ENCODE results near the gene MYH11. TPM values are rescaled to one million over a fixed set of nuclear protein-coding genes. Genes with fewer than 3 reads are reported as not detected.

Gene MYH11
- total RNA-seq, 1 donor: under 0.01 TPM

DNA sequence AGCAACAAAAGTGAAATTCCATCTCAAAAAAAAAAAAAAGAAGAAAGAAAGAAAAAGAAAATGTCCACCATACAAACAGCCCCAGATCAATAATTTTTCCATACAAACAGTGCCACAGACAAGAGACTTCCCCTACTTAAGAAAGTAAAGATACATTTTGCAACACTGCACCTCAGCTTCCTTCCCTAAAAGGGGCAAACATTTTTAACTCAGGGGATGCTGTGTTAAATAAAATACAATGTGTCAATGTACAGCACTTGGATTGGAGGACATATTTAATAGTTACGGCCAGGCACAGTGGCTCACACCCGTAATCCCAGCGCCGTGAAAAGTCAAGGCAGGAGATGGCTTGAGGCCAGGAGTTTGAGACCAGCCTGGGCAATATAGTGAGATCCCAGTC lies 22.3 kb downstream of the MYH11 start:
- no peak overlapping the region for H3K4me3 ChIP-seq (ENCODE audit: low read depth, low read length)
- TF ChIP-seq, protein P1, sequence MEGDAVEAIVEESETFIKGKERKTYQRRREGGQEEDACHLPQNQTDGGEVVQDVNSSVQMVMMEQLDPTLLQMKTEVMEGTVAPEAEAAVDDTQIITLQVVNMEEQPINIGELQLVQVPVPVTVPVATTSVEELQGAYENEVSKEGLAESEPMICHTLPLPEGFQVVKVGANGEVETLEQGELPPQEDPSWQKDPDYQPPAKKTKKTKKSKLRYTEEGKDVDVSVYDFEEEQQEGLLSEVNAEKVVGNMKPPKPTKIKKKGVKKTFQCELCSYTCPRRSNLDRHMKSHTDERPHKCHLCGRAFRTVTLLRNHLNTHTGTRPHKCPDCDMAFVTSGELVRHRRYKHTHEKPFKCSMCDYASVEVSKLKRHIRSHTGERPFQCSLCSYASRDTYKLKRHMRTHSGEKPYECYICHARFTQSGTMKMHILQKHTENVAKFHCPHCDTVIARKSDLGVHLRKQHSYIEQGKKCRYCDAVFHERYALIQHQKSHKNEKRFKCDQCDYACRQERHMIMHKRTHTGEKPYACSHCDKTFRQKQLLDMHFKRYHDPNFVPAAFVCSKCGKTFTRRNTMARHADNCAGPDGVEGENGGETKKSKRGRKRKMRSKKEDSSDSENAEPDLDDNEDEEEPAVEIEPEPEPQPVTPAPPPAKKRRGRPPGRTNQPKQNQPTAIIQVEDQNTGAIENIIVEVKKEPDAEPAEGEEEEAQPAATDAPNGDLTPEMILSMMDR (IDR thresholded peaks at IDR 0.05; ENCODE audit: insufficient read depth, low read depth, low read length): no peak
- DNase-seq (ENCODE audit: low read depth): no peak

DNA sequence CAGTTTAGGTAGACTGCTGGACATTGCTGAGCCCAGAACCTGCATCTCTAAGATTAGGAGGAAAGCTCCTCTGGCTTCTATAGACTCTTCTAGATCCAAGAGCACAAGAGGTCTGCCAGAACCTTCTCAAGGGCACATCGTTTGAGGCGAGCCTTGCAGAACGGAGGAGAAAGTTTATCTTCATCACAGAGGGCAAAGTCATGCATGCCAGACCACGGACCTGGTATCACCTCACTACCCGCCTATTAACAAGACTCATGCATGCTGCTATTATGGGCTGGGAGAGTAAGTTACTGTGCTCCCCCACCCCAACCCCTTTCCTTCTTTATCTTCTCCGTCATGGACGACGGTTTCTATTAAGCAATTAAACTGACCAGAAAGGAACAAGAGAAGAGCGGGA lies 23.3 kb downstream of the MYH11 start:
- no peak overlapping the region for H3K4me3 ChIP-seq (ENCODE audit: low read depth, low read length)
- TF ChIP-seq, protein P1 (IDR thresholded peaks at IDR 0.05; ENCODE audit: insufficient read depth, low read depth, low read length): no peak
- no peak for DNase-seq (ENCODE audit: low read depth)

DNA sequence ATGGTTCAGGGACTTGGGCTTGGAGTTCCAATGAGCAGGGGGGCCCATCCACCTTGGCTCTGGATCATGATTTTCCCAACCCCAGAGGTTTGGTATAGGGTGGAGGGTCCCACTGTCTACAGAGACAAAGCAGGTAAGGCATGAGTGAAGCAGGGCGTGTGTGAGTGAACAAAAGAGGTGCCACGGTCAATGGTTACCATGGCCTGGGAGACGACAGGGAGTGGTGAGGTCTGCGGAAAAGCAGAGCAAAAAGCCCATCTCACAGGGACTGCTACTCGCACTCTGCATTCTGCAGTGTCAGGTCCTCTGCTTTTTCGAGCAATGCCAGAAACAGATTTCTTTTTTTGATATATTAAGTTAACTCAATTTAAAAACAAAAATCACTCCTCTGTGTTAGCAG lies 24.6 kb downstream of the MYH11 start:
- TF ChIP-seq, protein P1 (IDR thresholded peaks at IDR 0.05; ENCODE audit: insufficient read depth, low read depth, low read length): no peak
- DNase-seq (ENCODE audit: low read depth): no peak
- no peak overlapping the region for H3K4me3 ChIP-seq (ENCODE audit: low read depth, low read length)

DNA sequence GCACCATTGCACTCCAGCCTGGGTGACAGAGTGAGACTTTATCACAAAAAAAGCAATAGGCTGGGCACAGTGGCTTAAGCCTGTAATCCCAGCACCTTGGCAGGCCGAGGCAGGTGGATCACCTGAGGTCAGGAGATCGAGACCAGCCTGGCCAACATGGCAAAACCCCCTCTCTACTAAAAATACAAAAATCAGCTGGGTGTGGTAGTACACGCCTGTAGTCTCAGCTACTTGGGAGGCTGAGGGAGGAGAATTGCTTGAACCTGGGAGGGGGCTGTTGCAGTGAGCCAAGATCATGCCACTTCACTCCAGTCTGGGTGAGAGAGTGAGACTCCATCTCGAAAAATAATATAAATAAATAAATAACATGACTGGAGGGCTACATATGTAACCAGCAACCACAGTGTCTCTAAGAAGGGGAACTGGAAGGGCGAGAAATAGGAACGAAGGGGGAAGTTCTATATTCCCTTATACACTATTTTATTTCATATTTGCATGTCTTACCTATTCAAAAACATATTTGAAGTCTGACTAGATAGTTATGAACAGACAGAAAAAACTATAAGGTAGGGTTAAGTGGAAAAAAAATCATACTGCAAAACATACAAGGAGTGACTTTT lies 25.9 kb downstream of the MYH11 start:
- TF ChIP-seq, protein P1 (IDR thresholded peaks at IDR 0.05; ENCODE audit: insufficient read depth, low read depth, low read length): no peak
- no peak for DNase-seq (ENCODE audit: low read depth)

DNA sequence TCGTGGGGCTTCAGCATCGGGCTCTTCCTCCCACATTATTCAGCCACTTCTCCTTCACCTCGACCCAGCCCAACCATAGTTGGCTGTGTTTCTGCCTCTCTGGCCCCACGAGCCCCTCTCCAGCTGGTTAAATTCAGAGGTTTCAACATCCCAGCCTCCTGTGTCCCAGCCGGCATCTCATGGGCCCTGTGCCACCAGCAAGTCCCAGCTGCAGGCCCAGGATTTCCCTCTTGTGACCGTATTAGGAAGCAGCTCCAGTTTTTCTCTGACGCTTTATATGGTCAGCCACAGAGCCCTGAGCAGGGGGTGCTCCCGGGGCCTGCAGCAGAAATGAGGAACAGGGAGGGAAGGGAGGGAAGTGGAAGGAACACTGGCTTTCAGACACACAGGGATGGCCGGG lies 27.4 kb downstream of the MYH11 start:
- H3K4me3 ChIP-seq (ENCODE audit: low read depth, low read length): no peak overlapping the region
- TF ChIP-seq, protein P1 (IDR thresholded peaks at IDR 0.05; ENCODE audit: insufficient read depth, low read depth, low read length): no peak
- peak; percentile 26 for DNase-seq (ENCODE audit: low read depth)

More for the DNA sequence above, 25.9 kb downstream of the MYH11 start:
- H3K4me3 ChIP-seq (ENCODE audit: low read depth, low read length): no peak overlapping the region

DNA sequence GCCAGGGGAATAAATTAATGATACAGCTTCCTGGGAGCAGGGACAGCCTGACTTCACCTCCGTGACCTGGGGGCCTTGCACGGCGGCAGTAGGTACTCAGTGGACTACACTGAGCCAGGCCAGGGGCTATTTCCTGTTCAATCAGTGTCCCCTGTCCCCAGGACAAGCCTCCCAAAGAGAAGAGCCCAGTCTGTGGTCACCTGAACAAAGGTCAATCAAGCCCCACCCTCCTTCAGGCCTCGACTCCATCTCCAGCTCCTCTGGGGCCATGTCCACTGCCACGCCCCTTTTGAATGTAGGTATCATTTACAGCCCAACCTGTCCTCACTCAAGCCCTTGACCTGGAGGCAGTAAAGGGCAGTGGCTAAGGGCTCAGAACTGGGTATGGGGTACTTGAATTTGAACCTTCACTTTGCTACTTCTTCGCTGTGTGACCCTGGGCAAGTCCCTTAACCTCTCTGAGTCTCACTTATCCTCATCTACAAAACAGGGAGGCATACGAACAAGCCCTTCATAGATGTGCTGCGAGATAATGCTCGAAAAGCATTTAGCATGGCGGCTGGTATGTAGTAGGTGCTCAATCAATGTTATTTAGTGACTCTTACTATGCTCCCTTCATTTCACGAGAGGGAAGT lies 29.0 kb downstream of the MYH11 start:
- no peak overlapping the region for H3K4me3 ChIP-seq (ENCODE audit: low read depth, low read length)
- TF ChIP-seq, protein P1 (IDR thresholded peaks at IDR 0.05; ENCODE audit: insufficient read depth, low read depth, low read length): no peak
- no peak for DNase-seq (ENCODE audit: low read depth)
